Ovary (tissue), 9 donors: ENCODE results near the gene UBAP1L. TPM values are rescaled to one million over a fixed set of nuclear protein-coding genes. Genes with fewer than 3 reads are reported as not detected.

Source experiments
- DNase-seq, 5 donors: peaks; one replicate each; pipeline ENCODE4 v3.0.0-alpha.2; 2019 to 2020
- H3K27ac ChIP-seq, 2 donors: fragments of 200-600 bp; one replicate each; pipeline versions ENCODE4 v1.5.1 to v1.8.0; 2019 to 2022
- H3K27me3 ChIP-seq: fragments of 200-600 bp; one replicate; pipeline ENCODE4 v1.8.0; 2022
- H3K36me3 ChIP-seq: fragments of 200-600 bp; sonication (generic); one replicate; pipeline ENCODE4 v1.5.1; 2019
- H3K4me1 ChIP-seq: one replicate; pipeline ENCODE4 v1.8.1; 2013; ENCODE audit warnings: mild to moderate bottlenecking, moderate library complexity; ENCODE audit not compliant: insufficient read depth
- H3K4me3 ChIP-seq: fragments of 200-600 bp; sonication (generic); one replicate; pipeline ENCODE4 v1.5.1; 2017
- H3K9me3 ChIP-seq, 2 donors: fragments of 200-600 bp in 1 of 2; sonication (generic) in 1 of 2; one replicate each; pipeline versions ENCODE4 v1.5.1 to v1.8.1; 2013 to 2019; ENCODE audit warnings: mild to moderate bottlenecking in 1 of 2, moderate library complexity in 1 of 2
- EP300 ChIP-seq: sonication (generic); formaldehyde crosslinking; IDR thresholded peaks from one replicate; pipeline ENCODE4 v1.6.1; 2017; ENCODE audit warnings: antibody characterized with exemption
- POLR2A ChIP-seq: fragments of 450-650 bp; IDR thresholded peaks from one replicate; pipeline ENCODE4 v1.6.1; 2017; ENCODE audit warnings: antibody characterized with exemption, mild to moderate bottlenecking, moderate library complexity
- WGBS, 3 donors: extraction: QIAGEN DNeasy Blood & Tissue Kit in 1 of 3; methylation state at CpG; one replicate each; pipeline versions ENCODE4 v1.1.5 to v1.1.7; 2013 to 2017; 5-methylcytosine and 5-hydroxymethylcytosine counted together
- intact Hi-C, 4 donors: fragments of 100-400 bp; cut with DNase I; formaldehyde crosslinking; loops; one replicate each; pipeline versions ENCODE4 v1.11.0 to v1.15.1; 2022 to 2023
- polyA plus RNA-seq, 2 donors: library from polyadenylated mRNA; stranded (reverse); fragments of 200-250 nt in 1 of 2; fragments of 350-450 nt in 1 of 2; fragmentation: Illumina TruSeq in 1 of 2; extraction: RNeasy Lipid Tissue Mini Kit (QIAGEN cat#74804) in 1 of 2; gene quantifications; one replicate each; pipeline ENCODE4 v1.2.3, GENCODE V29; 2013 to 2014
- total RNA-seq, 7 donors: library from RNA; depleted of rRNA in 2 of 7; stranded (reverse); fragments of >200 nt in 2 of 7; fragmentation: NEBNext Ultra II Directional in 3 of 7; extraction: Animal tissue kit (Norgen Biotek cat#: 25700) in 3 of 7; gene quantifications; one replicate each; pipeline versions ENCODE4 v1.1.0 to v1.2.4, GENCODE V29; 2016 to 2023
- TF ChIP-seq, protein P1 (sequence below), 3 donors: fragments of 450-650 bp in 2 of 3; fragments of 200-600 bp in 1 of 3; IDR thresholded peaks; one replicate each; pipeline versions ENCODE4 v1.5.1 to v1.8.0; 2016 to 2022; ENCODE audit warnings: antibody characterized with exemption in 3 of 3, mild to moderate bottlenecking in 1 of 3
- donor health status: DM: no; HTN: no; CAD: no; lungs with moderate emphysema.
- donor health status: DM: no; HTN: no; CAD: no.
- donor health status: Bipolar disorder and iron deficiency.
- donor health status: DM: yes; HTN: yes; CAD: no.
- donor health status: DM: no; HTN: no; CAD: no.
- donor health status: DM: yes; HTN: yes; CAD: no.

UBAP1L gene
- total and polyA plus RNA-seq, 9 donors: 2.5 to 9.9 (median 6.5) TPM

DNA sequence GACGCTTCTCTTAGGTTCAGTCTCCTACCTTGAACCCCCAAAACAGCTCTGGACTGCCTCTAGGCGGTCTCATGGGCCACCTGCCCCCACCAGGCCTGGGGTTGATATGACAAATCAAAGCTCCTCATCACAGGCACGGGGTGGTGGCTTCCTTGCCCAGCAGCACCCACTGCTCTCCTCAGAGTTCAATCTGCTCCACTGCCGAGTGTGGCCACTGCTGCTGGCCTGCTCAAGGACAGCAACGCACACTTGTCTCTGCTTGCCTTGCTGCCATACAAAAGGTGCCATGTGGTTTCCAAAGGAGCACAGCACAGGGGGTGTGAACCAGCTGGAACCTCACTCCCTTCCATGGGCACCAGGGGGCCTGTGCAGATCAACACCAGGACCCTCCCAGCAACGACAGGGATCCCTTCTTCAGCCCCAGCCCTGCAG is 28.3 kb downstream of the UBAP1L start:
- H3K9me3 ChIP-seq: no peaks in the 10 kb centered on the region
- no peaks in the 10 kb centered on the region for H3K36me3 ChIP-seq
- H3K27ac ChIP-seq: no peak overlapping the region
- peaks cover 14% of the 10 kb centered on the region for H3K4me1 ChIP-seq
- no peak overlapping the region for H3K4me3 ChIP-seq
- intact Hi-C loops: loop anchor here in 3 of 4 donors (5.0 to 10.0 kb wide), 2 partner anchors 34 to 52 kb away; no protein-coding TSS in a partner anchor
- DNase-seq: no peak
- WGBS, 3 donors: 65 to 76% (median 66%) methylated on average over 6 of the region's 6 CpGs
- TF ChIP-seq EP300: no peak
- TF ChIP-seq, protein P1, sequence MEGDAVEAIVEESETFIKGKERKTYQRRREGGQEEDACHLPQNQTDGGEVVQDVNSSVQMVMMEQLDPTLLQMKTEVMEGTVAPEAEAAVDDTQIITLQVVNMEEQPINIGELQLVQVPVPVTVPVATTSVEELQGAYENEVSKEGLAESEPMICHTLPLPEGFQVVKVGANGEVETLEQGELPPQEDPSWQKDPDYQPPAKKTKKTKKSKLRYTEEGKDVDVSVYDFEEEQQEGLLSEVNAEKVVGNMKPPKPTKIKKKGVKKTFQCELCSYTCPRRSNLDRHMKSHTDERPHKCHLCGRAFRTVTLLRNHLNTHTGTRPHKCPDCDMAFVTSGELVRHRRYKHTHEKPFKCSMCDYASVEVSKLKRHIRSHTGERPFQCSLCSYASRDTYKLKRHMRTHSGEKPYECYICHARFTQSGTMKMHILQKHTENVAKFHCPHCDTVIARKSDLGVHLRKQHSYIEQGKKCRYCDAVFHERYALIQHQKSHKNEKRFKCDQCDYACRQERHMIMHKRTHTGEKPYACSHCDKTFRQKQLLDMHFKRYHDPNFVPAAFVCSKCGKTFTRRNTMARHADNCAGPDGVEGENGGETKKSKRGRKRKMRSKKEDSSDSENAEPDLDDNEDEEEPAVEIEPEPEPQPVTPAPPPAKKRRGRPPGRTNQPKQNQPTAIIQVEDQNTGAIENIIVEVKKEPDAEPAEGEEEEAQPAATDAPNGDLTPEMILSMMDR (IDR thresholded peaks at IDR 0.05): no peak
- TF ChIP-seq POLR2A: no peak
- no peaks in the 10 kb centered on the region for H3K27me3 ChIP-seq

DNA sequence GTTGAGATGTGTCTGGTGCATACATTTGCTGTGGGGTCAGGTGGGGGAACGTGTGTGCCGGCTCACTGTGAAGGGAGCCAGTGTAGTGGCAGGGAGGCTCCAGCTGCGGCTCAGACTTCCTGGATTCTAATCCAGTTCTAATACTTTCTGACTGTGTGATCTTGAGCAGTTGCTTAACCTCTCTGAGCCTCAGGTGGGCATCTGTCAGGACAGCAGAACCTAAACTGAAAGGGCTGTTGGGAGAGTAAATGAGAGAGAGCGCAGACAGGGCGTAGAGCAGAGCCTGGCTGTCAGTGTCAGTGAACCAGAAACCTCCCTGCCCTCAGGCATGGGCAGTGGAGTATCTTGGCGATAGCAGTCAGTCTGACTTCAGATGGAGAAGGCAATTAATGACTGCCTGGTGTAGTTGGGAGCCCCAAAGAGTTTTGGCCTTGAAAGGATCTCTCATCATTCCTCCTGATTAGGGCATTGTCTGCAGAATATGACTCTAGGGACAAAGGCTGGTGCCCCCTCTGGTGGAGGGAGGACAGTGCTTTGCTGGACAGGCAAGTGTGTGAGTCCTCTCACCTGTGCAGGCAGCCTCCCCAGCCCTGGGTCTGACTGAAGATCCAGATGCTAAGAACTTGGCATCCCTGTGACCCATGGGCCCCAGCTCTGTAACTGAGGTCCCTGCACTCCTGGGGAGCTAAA is 28.9 kb downstream of the UBAP1L start:
- Histone ChIP-seq H3K27me3 (no peaks in the 10 kb centered on the region), H3K4me1 (peaks cover 14% of the 10 kb centered on the region), H3K36me3 (no peaks in the 10 kb centered on the region), H3K27ac (no peak overlapping the region), H3K4me3 (no peak overlapping the region), H3K9me3 (no peaks in the 10 kb centered on the region)
- DNase-seq: no peak
- intact Hi-C loops: loop anchor here in 3 of 4 donors (5.0 to 10.0 kb wide), 2 partner anchors 34 to 51 kb away; no protein-coding TSS in a partner anchor
- 77 to 85% (median 79%) methylated on average over 6 of the region's 6 CpGs for WGBS, 3 donors
- TF ChIP-seq EP300 (no peak), POLR2A (no peak)
- TF ChIP-seq, protein P1 (IDR thresholded peaks at IDR 0.05): no peak

DNA sequence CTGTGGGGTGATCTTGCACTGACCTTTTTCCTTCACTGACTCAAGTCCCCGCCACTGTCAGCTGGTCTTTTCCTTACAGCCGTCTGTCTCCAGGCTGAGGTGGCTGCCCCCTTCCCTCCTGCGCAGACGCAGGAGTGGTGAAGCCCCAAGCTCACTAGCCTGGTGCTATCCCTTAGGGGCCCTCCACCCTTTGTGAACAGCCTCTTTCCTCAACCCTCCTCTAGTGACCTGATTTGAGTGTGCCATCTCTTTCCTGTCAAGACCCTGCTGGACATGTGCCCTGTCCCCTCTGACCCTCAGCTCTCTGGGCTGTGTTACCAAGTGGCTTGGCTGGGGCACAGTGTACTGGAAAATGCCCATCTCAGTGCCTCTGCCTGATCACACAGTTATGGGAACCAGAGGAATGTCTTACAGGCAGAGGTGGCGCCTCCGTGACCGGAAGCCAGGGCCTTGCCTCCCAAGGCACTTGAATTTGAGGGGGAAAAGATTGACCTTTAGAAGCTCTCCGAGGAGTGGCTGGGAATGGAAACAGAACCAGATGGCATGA is 29.7 kb downstream of the UBAP1L start:
- WGBS, 3 donors: 60 to 72% (median 66%) methylated on average over 8 of the region's 8 CpGs
- intact Hi-C loops: loop anchor here in 3 of 4 donors (5.0 to 10.0 kb wide), 2 partner anchors 33 to 50 kb away; no protein-coding TSS in a partner anchor
- H3K36me3 ChIP-seq: no peaks in the 10 kb centered on the region
- H3K27me3 ChIP-seq: no peaks in the 10 kb centered on the region
- H3K4me1 ChIP-seq: peaks cover 14% of the 10 kb centered on the region
- H3K9me3 ChIP-seq: no peaks in the 10 kb centered on the region
- DNase-seq: no peak
- H3K4me3 ChIP-seq: no peak overlapping the region
- TF ChIP-seq, protein P1 (IDR thresholded peaks at IDR 0.05): no peak
- no peak for TF ChIP-seq EP300
- no peak overlapping the region for H3K27ac ChIP-seq

DNA sequence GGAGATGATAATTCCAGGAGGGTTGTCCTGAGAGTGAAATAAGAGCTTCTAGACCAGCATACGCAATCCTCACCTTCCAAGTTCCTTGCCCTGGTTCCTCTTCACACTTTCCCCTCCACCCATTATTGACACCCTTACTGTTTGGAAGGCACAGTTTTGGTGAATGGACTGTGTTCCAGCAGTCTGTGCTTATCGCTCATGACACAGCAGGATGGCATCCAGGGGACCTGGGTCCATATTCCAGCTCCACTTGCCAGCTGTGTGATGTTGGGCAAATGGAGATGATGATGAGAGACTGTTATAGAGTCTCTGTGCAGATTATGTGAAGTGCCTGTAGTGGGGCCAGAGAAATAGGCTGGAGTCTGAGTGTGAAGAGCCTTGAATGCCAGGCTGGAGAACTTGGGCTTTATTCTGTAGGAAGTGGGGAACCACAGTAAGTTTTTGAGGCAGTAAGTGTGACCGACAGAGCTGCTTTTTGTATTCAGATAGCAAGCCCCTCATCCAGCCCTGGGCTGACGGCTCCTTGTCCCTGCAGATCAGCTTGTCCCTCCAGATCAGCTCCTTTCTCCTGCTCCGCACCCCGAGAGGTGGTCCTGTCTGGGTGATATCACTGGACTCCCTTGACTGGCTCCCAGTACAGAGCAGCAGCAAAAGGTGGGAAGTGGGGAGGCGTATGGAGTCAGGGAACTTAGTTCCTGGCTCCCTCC is 30.3 kb downstream of the UBAP1L start:
- TF ChIP-seq, protein P1 (IDR thresholded peaks at IDR 0.05): no peak
- TF ChIP-seq POLR2A: no peak
- no peak for TF ChIP-seq EP300
- Histone ChIP-seq H3K9me3 (no peaks in the 10 kb centered on the region), H3K36me3 (no peaks in the 10 kb centered on the region), H3K4me1 (peaks cover 12% of the 10 kb centered on the region), H3K4me3 (no peak overlapping the region), H3K27ac (no peak overlapping the region), H3K27me3 (no peaks in the 10 kb centered on the region)
- intact Hi-C loops: loop anchor here in 3 of 4 donors (5.0 to 10.0 kb wide), 2 partner anchors 32 to 50 kb away; no protein-coding TSS in a partner anchor
- 81 to 86% (median 84%) methylated on average over 7 of the region's 7 CpGs for WGBS, 3 donors
- DNase-seq: no peak
